A549 (cell line): Measurements from ENCODE around the gene MYH11. TPM values are rescaled to one million over a fixed set of nuclear protein-coding genes. Genes with fewer than 3 reads are reported as not detected.

Experiments used
- ATAC-seq, 2 experiments: fragments of 200-7000 bp in 1 of 2; fragments of >200 bp in 1 of 2; cut with Nextera tagmentation in 1 of 2; cut with Tn5 transposase in 1 of 2; 3 replicates each; pipeline versions ENCODE4 v1.8.0 to v1.9.1; 2018 to 2020; ENCODE audit warnings: mild to moderate bottlenecking in 1 of 2, moderate library complexity in 1 of 2
- CTCF ChIA-PET: fragments of 300-600 bp; sonication (Branson Sonifier 250); formaldehyde crosslinking; extraction: SDS; loops from one replicate; lab custom pipeline; 2021; ENCODE audit warnings: antibody characterized with exemption, inconsistent platforms; lab: Yijun Ruan, JAX
- POLR2A ChIA-PET: fragments of 350-600 bp; formaldehyde crosslinking; extraction: SDS; loops from one replicate; lab custom pipeline; 2021; ENCODE audit warnings: antibody characterized with exemption, inconsistent platforms; lab: Yijun Ruan, JAX
- DNase-seq, 2 experiments: peaks; one replicate each; pipeline versions ENCODE4 v3.0.0 to v3.0.0-alpha.2; 2011 to 2016; ENCODE audit warnings: low read depth in 1 of 2, low spot score in 1 of 2
- FAIRE-seq: peaks from 2 replicates; lab custom pipeline; 2011; peaks lifted over from hg19 to GRCh38; lab: Jason Lieb, UNC
- H3K27ac ChIP-seq, 2 experiments: fragments of >200 bp; sonication (Bioruptor Twin); formaldehyde crosslinking; 3 replicates each; pipeline ENCODE4 v1.5.1; 2016 to 2017
- H3K4me1 ChIP-seq: fragments of >200 bp; sonication (Bioruptor Twin); formaldehyde crosslinking; 3 replicates; pipeline ENCODE4 v1.6.1; 2016
- H3K4me2 ChIP-seq: fragments of >200 bp; sonication (Bioruptor Twin); formaldehyde crosslinking; 3 replicates; pipeline ENCODE4 v1.6.1; 2016
- H3K4me3 ChIP-seq: fragments of >200 bp; sonication (Bioruptor Twin); formaldehyde crosslinking; 3 replicates; pipeline ENCODE4 v1.5.1; 2016
- H3K9me3 ChIP-seq: fragments of >200 bp; sonication (Bioruptor Twin); formaldehyde crosslinking; 3 replicates; pipeline ENCODE4 v1.6.1; 2016
- CHD2 ChIP-seq: fragments of 150-350 bp; IDR thresholded peaks from 2 replicates; pipeline ENCODE4 v1.6.1; 2014; ENCODE audit warnings: low read length; ENCODE audit not compliant: partially characterized antibody
- EP300 ChIP-seq, 2 experiments: fragments of >200 bp; sonication (Bioruptor Twin); formaldehyde crosslinking; IDR thresholded peaks; 2 replicates in 1 of 2; 3 replicates in 1 of 2; pipeline ENCODE4 v1.6.1; 2016 to 2017
- ESRRA ChIP-seq: fragments of 150-350 bp; IDR thresholded peaks from 2 replicates; pipeline ENCODE4 v1.6.1; 2014; ENCODE audit warnings: mild to moderate bottlenecking, low read length, borderline replicate concordance
- HDAC2 ChIP-seq: fragments of 200-600 bp; sonication (generic); IDR thresholded peaks from 2 replicates; pipeline ENCODE4 v1.6.1; 2016
- HOXB13 ChIP-seq: fragments of 250-450 bp; sonication (Bioruptor Pico); IDR thresholded peaks from 2 replicates; pipeline ENCODE4 v1.5.0; 2020; ENCODE audit warnings: low read depth, mild to moderate bottlenecking, moderate library complexity
- JUN ChIP-seq, 2 experiments: fragments of >200 bp; sonication (Bioruptor Twin); formaldehyde crosslinking; IDR thresholded peaks; 2 replicates in 1 of 2; 3 replicates in 1 of 2; pipeline ENCODE4 v1.6.1; 2016 to 2017
- KDM1A ChIP-seq: fragments of 200-600 bp; sonication (generic); IDR thresholded peaks from 2 replicates; pipeline ENCODE4 v1.6.1; 2016; ENCODE audit warnings: low read depth, mild to moderate bottlenecking
- MAFK ChIP-seq: fragments of 450-650 bp; IDR thresholded peaks from 2 replicates; pipeline ENCODE4 v1.6.1; 2014; ENCODE audit not compliant: partially characterized antibody
- NFE2L2 ChIP-seq: fragments of 150-350 bp; conservative IDR thresholded peaks from 2 replicates; pipeline ENCODE4 v1.6.1; 2014; ENCODE audit warnings: low read length
- PHF8 ChIP-seq: fragments of 200-600 bp; sonication (generic); IDR thresholded peaks from 2 replicates; pipeline ENCODE4 v1.6.1; 2016; ENCODE audit warnings: low read depth, mild to moderate bottlenecking, antibody characterized with exemption, moderate library complexity, borderline replicate concordance
- POLR2AphosphoS2 ChIP-seq: conservative IDR thresholded peaks from 2 replicates; pipeline ENCODE4 v1.6.1; 2012; ENCODE audit warnings: low read length, improper control_type of control experiment, inconsistent platforms
- SREBF2 ChIP-seq: fragments of 450-650 bp; IDR thresholded peaks from 2 replicates; pipeline ENCODE4 v1.6.1; 2014; ENCODE audit warnings: mild to moderate bottlenecking, moderate library complexity
- TP53 ChIP-seq: fragments of 250-450 bp; sonication (Bioruptor Pico); IDR thresholded peaks from 2 replicates; pipeline ENCODE4 v1.5.0; 2021; ENCODE audit warnings: mild to moderate bottlenecking, moderate library complexity
- ZSCAN20 ChIP-seq: fragments of 250-450 bp; sonication (Bioruptor Pico); IDR thresholded peaks from 2 replicates; pipeline ENCODE4 v1.8.0; 2022; ENCODE audit warnings: mild to moderate bottlenecking, moderate library complexity
- WGBS: methylation state at CpG from one replicate; pipeline ENCODE4 v1.1.6; 2017; ENCODE audit errors: missing lambda C conversion rate; 5-methylcytosine and 5-hydroxymethylcytosine counted together
- polyA plus RNA-seq, 4 experiments: library from polyadenylated mRNA; depleted of rRNA in 3 of 4; stranded (reverse); fragments of >200 nt; fragmentation: RNase III in 1 of 4; extraction: RNeasy Plus Mini Kit Qiagen cat#74134 plus additional on column Dnase treatment in 1 of 4; gene quantifications; 2 replicates in 3 of 4; 3 replicates in 1 of 4; pipeline ENCODE4 v1.2.3, GENCODE V29; 2011 to 2017
- TF ChIP-seq, protein P1 (sequence below): fragments of >200 bp; sonication (Bioruptor Twin); formaldehyde crosslinking; IDR thresholded peaks from 3 replicates; pipeline ENCODE4 v1.6.1; 2016
- TF ChIP-seq, protein P2 (sequence below): IDR thresholded peaks from 2 replicates; pipeline ENCODE4 v1.6.1; 2012
- TF ChIP-seq, protein P3 (sequence below): IDR thresholded peaks from 2 replicates; pipeline ENCODE4 v1.6.1; 2012; ENCODE audit warnings: low read depth, borderline replicate concordance
- TF ChIP-seq, protein P4 (sequence below): fragments of 150-350 bp; IDR thresholded peaks from 2 replicates; pipeline ENCODE4 v1.6.1; 2014; ENCODE audit warnings: low read depth, mild to moderate bottlenecking, low read length
- TF ChIP-seq, protein P5 (sequence below): fragments of 250-450 bp; sonication (Bioruptor Pico); IDR thresholded peaks from 2 replicates; pipeline ENCODE4 v1.5.0; 2021; ENCODE audit warnings: mild to moderate bottlenecking, moderate library complexity, borderline replicate concordance

The MYH11 gene
- polyA plus RNA-seq, 2 of the 4 experiments (the other 2 are of a cell fraction): 0.03 to 0.09 TPM

DNA sequence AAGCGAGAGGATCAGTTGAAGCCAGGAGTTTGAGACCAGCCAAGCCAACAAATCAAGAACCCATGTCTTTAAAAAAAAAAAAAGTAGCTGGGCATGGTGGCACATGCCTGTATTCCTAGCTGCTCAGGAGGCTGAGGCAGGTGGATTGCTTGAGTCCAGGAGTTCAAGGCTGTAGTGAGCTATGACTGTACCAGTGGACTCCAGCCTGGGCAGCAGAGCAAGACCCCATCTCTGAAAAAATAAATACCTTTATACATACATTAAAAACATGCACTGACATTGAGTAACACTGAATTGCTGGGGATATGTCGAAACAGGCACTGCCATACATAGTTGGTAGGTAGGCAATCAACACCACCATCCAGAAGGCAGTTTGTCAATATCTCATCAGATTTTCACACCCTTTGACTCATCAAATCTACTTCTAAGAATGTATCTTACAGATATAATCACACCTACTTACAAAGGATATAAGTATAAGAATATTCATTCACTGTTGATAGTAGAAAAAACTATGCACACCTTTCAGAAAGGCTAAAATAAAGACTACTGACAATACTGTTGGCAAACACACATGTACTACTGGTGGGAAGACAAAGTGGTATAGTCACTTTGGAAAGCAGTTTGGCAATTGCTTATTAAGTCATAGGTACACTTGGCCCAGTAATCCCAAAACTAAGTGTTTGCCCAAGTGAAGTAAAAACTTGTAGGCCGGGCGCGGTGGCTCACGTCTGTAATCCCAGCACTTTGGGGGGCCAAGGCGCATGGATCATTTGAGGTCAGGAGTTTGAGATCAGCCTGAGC is 37.9 kb upstream of the MYH11 start (continued):
- TF ChIP-seq, protein P1, sequence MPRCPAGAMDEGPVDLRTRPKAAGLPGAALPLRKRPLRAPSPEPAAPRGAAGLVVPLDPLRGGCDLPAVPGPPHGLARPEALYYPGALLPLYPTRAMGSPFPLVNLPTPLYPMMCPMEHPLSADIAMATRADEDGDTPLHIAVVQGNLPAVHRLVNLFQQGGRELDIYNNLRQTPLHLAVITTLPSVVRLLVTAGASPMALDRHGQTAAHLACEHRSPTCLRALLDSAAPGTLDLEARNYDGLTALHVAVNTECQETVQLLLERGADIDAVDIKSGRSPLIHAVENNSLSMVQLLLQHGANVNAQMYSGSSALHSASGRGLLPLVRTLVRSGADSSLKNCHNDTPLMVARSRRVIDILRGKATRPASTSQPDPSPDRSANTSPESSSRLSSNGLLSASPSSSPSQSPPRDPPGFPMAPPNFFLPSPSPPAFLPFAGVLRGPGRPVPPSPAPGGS: no peak
- TF ChIP-seq NFE2L2: no peak
- TF ChIP-seq, protein P2, sequence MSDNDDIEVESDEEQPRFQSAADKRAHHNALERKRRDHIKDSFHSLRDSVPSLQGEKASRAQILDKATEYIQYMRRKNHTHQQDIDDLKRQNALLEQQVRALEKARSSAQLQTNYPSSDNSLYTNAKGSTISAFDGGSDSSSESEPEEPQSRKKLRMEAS: no peak
- no peak for TF ChIP-seq KDM1A
- no peak for TF ChIP-seq CHD2
- no peak for TF ChIP-seq JUN (IDR thresholded peaks at IDR 0.05)
- no peak for TF ChIP-seq PHF8
- TF ChIP-seq POLR2AphosphoS2: no peak
- no peak for TF ChIP-seq HOXB13 (CRISPR knock-in tag)

DNA sequence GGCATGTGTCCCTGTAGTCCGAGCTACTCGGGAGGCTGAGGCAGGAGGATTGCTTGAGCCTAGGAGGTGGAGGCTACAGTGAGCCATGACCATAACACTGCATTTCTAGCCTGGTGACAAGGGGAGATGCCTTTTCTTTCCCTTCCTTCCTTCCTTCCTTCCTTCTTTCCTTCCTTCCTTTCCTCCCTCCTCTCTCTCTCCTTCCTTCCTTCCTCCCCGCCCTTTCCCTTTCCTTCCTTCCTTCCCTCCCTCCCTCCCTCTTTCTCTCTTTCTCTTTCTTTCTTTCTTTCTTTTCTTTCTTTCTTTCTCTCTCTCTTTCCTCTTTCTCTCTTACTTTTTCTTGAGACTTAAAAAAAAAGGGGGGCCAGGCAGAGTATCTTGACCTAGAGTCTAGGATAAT is 34.7 kb upstream of the MYH11 start:
- 83% methylated on average over 3 of the region's 3 CpGs for whole genome bisulfite sequencing

More for the DNA sequence above, 34.7 kb upstream of the MYH11 start:
- H3K27ac ChIP-seq: peak overlapping the region in 1 of 2 experiments; percentile 66; a peak in 3 of 6 replicates
- CTCF ChIA-PET: interaction anchor here (2.3 kb wide), 1 partner anchor 17 kb away, joined by 12 read pairs; no protein-coding TSS in a partner anchor
- H3K4me3 ChIP-seq: no peak overlapping the region
- H3K4me2 ChIP-seq: no peak overlapping the region
- TF ChIP-seq JUN (IDR thresholded peaks at IDR 0.05): no peak
- TF ChIP-seq EP300 (IDR thresholded peaks at IDR 0.05): no peak
- no peak for TF ChIP-seq POLR2AphosphoS2
- no peak for TF ChIP-seq SREBF2
- TF ChIP-seq, protein P3, sequence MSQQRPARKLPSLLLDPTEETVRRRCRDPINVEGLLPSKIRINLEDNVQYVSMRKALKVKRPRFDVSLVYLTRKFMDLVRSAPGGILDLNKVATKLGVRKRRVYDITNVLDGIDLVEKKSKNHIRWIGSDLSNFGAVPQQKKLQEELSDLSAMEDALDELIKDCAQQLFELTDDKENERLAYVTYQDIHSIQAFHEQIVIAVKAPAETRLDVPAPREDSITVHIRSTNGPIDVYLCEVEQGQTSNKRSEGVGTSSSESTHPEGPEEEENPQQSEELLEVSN: no peak
- TF ChIP-seq MAFK: no peak
- no peak for TF ChIP-seq HOXB13 (CRISPR knock-in tag)
- TF ChIP-seq ZSCAN20 (CRISPR knock-in tag): no peak
- TF ChIP-seq, protein P4, sequence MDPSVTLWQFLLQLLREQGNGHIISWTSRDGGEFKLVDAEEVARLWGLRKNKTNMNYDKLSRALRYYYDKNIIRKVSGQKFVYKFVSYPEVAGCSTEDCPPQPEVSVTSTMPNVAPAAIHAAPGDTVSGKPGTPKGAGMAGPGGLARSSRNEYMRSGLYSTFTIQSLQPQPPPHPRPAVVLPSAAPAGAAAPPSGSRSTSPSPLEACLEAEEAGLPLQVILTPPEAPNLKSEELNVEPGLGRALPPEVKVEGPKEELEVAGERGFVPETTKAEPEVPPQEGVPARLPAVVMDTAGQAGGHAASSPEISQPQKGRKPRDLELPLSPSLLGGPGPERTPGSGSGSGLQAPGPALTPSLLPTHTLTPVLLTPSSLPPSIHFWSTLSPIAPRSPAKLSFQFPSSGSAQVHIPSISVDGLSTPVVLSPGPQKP: no peak
- TF ChIP-seq TP53 (CRISPR knock-in tag): no peak
- TF ChIP-seq ESRRA: no peak
- TF ChIP-seq, protein P5, sequence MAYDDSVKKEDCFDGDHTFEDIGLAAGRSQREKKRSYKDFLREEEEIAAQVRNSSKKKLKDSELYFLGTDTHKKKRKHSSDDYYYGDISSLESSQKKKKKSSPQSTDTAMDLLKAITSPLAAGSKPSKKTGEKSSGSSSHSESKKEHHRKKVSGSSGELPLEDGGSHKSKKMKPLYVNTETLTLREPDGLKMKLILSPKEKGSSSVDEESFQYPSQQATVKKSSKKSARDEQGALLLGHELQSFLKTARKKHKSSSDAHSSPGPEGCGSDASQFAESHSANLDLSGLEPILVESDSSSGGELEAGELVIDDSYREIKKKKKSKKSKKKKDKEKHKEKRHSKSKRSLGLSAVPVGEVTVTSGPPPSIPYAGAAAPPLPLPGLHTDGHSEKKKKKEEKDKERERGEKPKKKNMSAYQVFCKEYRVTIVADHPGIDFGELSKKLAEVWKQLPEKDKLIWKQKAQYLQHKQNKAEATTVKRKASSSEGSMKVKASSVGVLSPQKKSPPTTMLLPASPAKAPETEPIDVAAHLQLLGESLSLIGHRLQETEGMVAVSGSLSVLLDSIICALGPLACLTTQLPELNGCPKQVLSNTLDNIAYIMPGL (CRISPR knock-in tag): no peak
- TF ChIP-seq CHD2: no peak
- TF ChIP-seq HDAC2: no peak
- no peaks in the 10 kb centered on the region for H3K9me3 ChIP-seq
- POLR2A ChIA-PET: no interaction called here
- DNase-seq (no peak), ATAC-seq (no peak), FAIRE-seq (no peak)
- peaks cover 19% of the 10 kb centered on the region for H3K4me1 ChIP-seq
